Hematopoietic multipotent progenitor cell treated with erythropoietin and hydrocortisone succinate and interleukin-3 and kit ligand, for 17 days (in vitro differentiated cells): ENCODE results near the gene ABCB7.
"Not testable (repeated sequence)": the region's sequence is repeated elsewhere in the genome, so short reads cannot be mapped to it uniquely, and the experiment has no call there.

ENCODE experiments used
- DNase-seq: peaks from one replicate; pipeline ENCODE4 v3.0.0-alpha.2; 2015; ENCODE audit warnings: low spot score

ABCB7 gene

DNA sequence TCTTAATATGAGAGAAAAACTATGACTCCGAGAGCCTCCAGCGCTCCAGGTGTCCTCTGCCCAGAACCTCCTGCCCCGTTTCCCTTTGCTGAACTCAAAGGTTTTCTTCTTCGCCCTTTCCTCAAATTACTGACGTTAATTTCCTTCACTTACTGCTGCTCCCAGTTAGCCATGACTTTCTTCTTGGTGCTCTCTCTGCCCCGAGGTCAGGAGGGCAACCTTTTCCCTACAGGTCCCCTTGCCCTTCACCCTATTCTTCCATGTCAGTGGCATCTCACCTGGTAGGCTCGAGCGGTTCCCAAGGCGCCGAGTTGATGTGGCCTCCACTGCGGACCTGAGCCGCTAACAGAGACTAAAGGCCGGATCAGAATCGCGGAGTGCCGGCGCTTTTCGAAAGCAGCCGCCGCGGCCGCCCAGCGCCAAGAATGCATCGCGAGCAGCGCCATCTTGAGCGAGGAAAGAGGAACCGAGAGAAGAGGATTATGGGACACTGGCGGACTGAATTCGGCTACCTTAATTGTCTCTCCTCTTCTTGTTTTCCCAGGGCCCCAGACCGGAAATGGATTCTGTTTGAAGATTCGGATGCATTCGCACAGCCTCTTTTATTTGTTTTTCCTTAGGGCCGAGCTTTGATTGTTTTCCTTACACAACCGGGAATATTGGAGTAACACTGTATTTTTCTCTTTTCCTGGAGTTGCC is at the start of gene ABCB7:
Gene ABCB7, minus strand, starts transcription at position 457 of the 699 bp plus-strand sequence. Its CDS starts 11 bp downstream, at position 446.
- peak; percentile 77 for DNase-seq

- not testable (repeated sequence) for DNase-seq
These were observed 32.5 kb upstream of the ABCB7 start for GRCh38 chrX:75188415-75189206.

DNA sequence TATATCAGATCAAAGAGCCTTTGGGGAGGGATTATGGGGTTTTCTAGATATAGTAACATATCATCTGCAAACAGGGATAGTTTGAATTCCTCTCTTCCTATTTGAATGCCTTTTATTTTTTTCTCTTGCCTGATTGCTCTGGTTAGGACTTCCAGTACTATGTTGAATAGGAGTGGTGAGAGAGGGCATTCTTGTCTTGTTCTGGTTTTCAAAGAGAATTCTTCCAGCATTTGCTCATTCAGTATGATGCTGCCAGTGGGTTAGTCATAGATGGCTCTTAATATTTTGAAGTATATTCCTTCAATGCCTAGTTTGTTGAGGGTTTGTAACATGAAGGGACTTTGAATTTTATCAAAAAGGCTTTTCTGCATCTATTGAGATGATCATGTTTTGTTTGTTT is 25.6 kb upstream of the ABCB7 start:
- no peak for DNase-seq

GRCh38 chrX:75179536-75180293 is 23.6 kb upstream of the ABCB7 start:
- not testable (repeated sequence) for DNase-seq

DNA sequence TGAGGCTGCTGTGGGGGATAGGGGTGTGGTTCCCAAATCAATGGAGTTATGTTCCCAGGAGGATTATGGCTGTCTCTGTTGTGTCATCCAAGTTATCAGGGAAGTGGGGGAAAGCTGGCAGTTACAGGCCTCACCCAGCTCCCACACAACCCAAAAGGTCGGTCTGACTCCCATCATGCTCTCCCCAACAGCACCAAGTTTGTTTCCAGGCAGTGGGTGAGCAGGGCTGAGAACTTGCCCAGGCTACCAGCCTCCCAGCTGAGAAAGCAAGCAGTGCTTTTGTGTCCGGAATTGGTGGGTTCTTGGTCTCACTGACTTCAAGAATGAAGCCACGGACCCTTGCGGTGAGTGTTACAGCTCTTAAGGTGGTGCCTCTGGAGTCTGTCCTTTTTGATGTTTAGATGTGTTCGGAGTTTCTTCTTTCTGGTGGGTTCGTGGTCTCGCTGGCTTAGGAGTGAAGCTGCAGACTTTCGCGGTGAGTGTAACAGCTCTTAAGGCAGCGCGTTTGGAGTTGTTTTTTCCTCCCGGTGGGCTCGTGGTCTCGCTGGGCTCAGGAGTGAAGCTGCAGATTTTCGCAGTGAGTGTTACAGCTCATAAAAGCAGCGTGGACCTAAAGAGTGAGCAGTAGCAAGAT is 16.3 kb upstream of the ABCB7 start:
- DNase-seq, result not testable (repeated sequence)

DNA sequence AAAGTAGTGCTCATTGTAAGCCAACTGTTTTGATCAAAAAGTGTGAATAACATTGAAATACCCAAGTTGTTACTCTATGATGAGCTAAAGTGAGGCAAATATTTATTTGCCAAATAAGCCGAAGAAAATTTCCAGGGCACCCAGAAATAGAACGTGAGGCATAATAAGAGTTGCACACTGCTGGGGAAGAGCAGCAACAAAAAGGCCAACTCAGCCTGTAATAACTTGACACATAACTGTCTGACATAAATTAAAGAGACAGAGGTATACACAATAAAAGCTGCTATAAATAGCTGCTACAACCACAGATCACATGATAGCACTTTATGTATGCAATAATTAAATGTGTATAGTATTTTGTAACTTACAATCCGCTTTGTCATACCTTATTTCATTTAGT is 2.0 kb upstream of the ABCB7 start:
- DNase-seq, result no peak

- DNase-seq, result no peak
These were observed 455 bp upstream of the ABCB7 start for GRCh38 chrX:75156531-75156945.

- DNase-seq, result peak; percentile 73
These were observed 646 bp downstream of the ABCB7 start for GRCh38 chrX:75155447-75155826.

DNA sequence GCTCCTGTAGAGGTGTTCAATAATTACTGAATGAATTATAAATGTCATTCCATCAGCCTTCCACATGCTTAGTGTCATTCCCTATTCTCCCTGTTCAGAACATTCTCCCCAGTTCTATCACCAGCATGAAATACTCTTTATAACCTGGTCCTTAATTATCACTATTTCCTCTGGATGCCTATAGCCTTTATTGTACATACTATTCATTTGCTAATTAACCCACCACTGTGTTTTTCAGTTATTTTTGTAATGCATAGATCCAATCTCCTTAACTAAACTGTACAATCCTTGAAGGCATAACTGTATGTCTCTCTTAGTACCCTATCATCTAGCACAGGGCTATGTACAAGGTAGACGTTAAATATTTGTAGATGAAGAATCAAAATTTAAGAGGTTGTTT is 1.2 kb downstream of the ABCB7 start:
- DNase-seq, result no peak

DNA sequence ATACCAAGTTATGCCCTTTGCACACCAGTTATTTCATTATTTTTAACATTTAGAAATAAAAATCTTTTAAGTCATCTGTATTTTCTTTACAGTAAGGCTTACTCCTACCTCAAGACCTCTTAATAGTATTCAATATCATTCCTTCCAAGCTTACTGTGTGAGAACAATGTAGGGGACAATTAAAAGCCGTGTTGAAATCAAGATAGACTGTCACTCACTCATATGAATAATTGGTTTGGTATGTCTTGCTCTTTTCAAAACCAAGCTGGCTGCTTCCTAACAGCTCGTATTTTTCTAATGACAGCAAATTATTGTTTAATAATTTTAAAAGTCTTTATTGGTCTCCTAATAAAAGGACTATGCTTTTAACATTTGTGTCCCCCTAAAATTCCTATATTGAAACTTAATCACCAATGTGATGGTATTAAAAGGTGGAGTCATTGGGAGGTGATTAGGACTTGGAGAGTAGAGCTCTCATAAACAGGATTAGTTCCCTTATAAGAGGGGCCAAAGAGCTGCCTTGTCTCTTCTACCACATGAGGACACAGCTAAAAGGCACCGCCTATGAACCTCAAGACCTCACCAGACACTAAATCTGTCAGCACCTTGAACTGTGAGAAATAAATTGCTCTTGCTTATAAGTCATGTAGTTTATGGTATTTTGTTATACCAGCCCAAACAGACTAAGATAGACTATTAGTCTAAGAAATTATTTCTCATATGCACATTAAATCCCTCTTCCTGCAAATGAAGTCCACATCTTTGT is 4.1 kb downstream of the ABCB7 start:
- no peak for DNase-seq

DNA sequence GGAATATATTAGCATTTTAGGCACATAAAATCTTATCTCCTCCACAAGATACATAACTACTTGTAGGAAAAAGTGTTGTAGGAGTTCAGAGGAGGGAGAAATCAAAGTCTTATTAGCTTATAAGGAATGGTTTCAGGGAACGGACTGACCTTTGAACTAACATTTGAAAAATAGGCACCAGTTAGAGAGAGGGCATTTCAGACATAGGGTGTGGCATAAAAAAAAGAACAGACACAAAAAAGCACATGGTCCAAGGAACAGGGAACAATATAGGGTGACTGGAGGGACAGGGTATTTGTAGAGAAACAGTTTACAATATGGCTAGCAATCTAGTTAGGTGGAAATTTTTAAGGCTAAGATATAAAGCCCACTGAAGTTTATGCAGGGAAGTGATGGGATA is 6.4 kb downstream of the ABCB7 start:
- DNase-seq, result no peak

- DNase-seq, result no peak
These were observed 23.4 kb downstream of the ABCB7 start for GRCh38 chrX:75132672-75133071.

GRCh38 chrX:75131973-75132627 is 24.0 kb downstream of the ABCB7 start:
- no peak for DNase-seq

GRCh38 chrX:75129069-75129468 is 27.0 kb downstream of the ABCB7 start:
- not testable (repeated sequence) for DNase-seq

DNA sequence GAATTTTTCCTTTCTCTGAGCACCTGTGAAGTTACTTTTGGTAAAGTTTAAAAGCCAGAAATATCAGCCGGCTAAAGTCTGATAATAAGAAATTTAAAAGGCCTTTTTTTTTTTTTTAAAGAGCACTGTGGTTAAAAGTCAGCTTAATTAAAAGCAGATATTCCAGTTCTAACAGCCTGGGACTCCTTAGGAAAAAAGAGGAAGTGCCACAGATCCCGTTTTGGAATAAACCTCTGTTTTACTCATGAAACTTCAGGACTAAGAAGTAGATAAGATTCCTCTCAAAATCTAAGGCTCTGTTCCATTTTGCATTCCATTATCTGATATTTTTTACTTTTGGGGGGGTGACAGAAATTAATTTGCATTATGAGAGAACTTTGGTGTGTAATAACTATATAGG is 37.8 kb downstream of the ABCB7 start:
- no peak for DNase-seq

- DNase-seq, result no peak
These were observed 40.2 kb downstream of the ABCB7 start for GRCh38 chrX:75115707-75116413.

GRCh38 chrX:75114638-75115037 is 41.4 kb downstream of the ABCB7 start:
- DNase-seq, result no peak

DNA sequence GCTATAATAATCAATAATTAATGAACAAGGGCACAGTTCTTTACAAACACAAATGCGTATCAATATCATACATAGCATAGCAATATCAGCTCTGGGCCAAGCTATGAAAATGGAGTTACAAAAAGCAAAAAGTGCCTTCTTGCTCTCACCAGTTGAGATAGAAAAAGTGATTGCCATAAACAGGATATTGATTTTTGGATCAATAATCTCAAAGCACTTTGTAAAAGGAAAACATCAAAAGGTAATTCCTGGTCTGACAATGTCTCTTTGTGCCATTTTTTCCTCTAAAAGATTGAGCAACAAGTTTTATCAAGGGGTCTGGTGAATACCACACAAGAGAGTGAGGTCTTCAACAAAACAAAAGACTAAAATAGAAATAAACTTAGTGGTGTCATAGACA is 42.4 kb downstream of the ABCB7 start:
- no peak for DNase-seq

DNA sequence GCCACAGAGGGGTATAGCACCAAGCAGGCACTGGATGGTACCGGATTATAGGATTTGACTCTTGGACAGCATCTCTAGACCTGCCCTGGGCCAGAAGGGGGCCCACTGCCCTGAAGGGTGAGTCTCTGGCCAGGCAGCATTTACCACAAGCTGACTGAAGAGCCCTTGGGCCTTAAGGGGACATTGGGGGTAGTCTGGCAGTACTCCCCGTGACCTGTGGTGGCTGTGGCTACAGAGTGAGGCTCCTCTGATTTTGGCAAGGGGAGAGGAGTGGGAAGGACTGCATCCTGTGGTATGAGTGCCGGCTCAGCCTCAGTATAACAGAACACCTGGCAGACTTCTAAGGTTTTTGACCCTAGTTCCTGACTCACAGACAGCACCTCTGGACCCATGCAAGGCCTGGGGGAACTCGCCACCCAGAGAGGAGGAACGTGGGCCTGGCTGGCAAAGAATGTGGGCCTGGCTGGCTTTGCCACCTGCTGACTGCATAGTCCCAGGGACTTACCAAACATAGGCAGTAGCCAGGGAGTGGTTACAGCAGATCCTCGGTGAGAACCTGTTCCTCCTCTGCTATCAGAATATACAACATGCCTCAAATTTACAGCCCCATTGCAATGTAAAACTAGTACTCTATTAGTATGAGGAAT is 48.1 kb downstream of the ABCB7 start:
- no peak for DNase-seq

DNA sequence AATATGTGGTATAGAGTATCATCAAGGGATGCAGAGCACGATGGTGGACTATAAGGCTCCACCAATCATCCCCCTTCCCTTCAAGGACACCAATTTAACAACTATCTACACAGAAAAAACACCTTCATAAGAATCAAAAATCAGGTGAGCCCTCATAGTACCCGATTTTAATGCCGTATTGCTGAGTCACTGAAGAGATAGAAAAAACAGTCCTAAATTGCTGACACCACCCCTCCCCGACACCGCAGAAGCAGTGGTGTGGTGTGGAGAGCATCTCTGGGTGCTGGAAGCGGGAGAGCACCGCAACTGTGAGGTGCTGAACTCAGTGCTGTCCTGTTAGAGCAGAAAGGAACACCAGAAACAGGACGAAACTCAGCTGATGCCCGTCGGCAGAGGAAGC is 49.3 kb downstream of the ABCB7 start:
- DNase-seq, result no peak
